ENCODE results near the gene KRT16.
A peak's percentile ranks its signal among the peaks of the same experiment; 100 is the strongest.
"Not testable (repeated sequence)": the region's sequence is repeated elsewhere in the genome, so short reads cannot be mapped to it uniquely, and the experiment has no call there.

The KRT16 gene

DNA sequence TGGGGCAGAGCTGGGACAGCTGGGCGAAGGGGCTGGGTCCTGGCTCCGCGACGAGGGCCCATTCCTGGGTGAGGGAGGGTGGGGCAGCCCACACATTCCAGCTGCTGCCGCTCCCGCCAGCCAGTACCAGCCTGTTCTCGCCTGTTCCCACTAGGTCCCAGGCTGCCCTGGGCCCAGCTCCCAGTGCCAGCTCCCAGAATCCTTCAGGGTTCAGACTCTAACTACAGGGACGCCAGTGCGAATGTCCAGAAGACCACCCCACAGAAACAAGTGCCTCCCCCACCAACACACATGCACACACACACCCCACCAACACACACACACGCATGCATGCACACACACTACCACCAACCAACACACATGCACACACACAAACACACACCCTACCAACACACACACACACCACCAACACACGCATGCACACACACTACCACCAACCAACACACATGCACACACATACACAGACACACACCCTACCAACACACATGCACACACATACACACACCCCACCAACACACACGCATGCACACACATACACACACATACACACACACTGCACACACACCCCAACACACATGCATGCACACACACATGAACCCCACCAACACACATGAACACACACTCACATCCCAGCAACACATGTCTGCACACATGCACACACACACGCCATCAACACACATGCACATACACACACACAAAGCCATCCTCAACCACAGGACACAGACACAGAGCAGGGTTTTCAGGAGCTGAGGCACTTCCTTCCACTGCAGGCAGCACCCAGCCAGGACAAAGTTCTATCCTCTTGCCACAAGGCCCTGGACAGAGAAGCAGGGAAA is 39.3 kb upstream of the KRT16 start:
- no peaks in the 10 kb centered on the region for H3K9me3 Mint-ChIP-seq
- no peak overlapping the region for H3K27ac Mint-ChIP-seq
- no peaks in the 10 kb centered on the region for H3K36me3 Mint-ChIP-seq (ENCODE audit: low read depth)
- no peak overlapping the region for H3K4me3 Mint-ChIP-seq
- H3K4me1 Mint-ChIP-seq (ENCODE audit: low read depth) = peaks cover 8% of the 10 kb centered on the region
- H3K27me3 Mint-ChIP-seq (ENCODE audit: low read depth) = no peaks in the 10 kb centered on the region

- Mint-ChIP-seq H3K27me3 (ENCODE audit: low read depth) (no peaks in the 10 kb centered on the region), H3K27ac (no peak overlapping the region), H3K4me3 (no peak overlapping the region), H3K9me3 (no peaks in the 10 kb centered on the region), H3K36me3 (ENCODE audit: low read depth) (no peaks in the 10 kb centered on the region), H3K4me1 (ENCODE audit: low read depth) (peaks cover 8% of the 10 kb centered on the region)
Observed at GRCh38 chr17:41650794-41651624, 38.4 kb upstream of the KRT16 start.

DNA sequence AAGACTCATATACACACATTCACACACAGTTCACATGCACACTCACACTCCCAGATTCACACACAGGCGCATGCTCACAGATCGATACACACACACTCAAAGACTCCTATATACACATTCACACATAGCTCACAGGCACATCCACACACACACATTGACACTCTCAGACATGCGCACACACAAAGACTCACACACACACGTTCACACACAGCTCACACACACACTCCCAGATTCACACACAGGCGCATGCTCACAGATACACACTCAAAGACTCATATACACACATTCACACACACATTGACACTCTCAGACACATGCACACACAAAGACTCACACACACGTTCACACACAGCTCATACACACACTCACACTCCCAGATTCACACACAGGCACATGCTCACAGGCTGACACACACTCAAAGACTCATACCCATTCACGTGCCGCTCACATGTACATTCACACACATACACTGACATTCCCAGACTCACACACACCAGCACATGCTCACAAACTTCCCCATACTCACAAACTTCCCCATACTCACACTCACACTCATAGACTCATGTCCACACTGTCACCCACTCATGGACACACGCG is 37.5 kb upstream of the KRT16 start:
- no peaks in the 10 kb centered on the region for H3K9me3 Mint-ChIP-seq
- H3K4me3 Mint-ChIP-seq = no peak overlapping the region
- H3K36me3 Mint-ChIP-seq (ENCODE audit: low read depth) = no peaks in the 10 kb centered on the region
- H3K27ac Mint-ChIP-seq = no peak overlapping the region
- H3K4me1 Mint-ChIP-seq (ENCODE audit: low read depth) = peaks cover 8% of the 10 kb centered on the region
- H3K27me3 Mint-ChIP-seq (ENCODE audit: low read depth) = peaks cover 5% of the 10 kb centered on the region

GRCh38 chr17:41648411-41649195 is 36.0 kb upstream of the KRT16 start:
- H3K9me3 Mint-ChIP-seq = no peaks in the 10 kb centered on the region
- no peaks in the 10 kb centered on the region for H3K36me3 Mint-ChIP-seq (ENCODE audit: low read depth)
- peaks cover 8% of the 10 kb centered on the region for H3K4me1 Mint-ChIP-seq (ENCODE audit: low read depth)
- H3K27me3 Mint-ChIP-seq (ENCODE audit: low read depth) = peaks cover 5% of the 10 kb centered on the region
- H3K27ac Mint-ChIP-seq = peak overlapping the region; percentile 79
- H3K4me3 Mint-ChIP-seq = peak overlapping the region; percentile 69

DNA sequence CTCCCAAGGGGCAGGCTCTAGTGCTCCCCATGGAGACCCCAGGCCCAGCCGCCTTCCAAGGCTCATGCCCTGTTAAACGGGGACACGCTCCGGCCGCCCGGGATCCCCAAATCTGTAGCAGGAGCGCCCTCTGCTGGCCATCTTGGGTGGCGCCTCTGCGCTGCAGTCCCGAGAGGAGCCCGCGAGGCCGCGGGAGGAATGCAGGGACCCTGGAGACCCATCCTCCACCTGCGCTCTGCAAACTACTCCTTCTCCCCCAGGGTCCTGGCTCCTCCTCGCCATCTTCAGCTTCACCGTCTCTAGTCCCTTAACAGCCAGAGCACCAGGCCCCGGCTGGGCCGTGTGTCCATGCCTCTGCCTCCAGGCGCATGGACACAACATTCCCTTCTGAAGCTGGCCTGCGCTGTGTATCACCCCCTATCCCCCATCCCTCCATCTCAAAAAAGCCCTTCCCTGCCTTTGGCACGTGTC is 35.4 kb upstream of the KRT16 start:
- no peak overlapping the region for H3K27ac Mint-ChIP-seq
- no peaks in the 10 kb centered on the region for H3K9me3 Mint-ChIP-seq
- no peaks in the 10 kb centered on the region for H3K36me3 Mint-ChIP-seq (ENCODE audit: low read depth)
- peak overlapping the region; percentile 69 for H3K4me3 Mint-ChIP-seq
- peaks cover 5% of the 10 kb centered on the region for H3K27me3 Mint-ChIP-seq (ENCODE audit: low read depth)
- peaks cover 8% of the 10 kb centered on the region for H3K4me1 Mint-ChIP-seq (ENCODE audit: low read depth)

DNA sequence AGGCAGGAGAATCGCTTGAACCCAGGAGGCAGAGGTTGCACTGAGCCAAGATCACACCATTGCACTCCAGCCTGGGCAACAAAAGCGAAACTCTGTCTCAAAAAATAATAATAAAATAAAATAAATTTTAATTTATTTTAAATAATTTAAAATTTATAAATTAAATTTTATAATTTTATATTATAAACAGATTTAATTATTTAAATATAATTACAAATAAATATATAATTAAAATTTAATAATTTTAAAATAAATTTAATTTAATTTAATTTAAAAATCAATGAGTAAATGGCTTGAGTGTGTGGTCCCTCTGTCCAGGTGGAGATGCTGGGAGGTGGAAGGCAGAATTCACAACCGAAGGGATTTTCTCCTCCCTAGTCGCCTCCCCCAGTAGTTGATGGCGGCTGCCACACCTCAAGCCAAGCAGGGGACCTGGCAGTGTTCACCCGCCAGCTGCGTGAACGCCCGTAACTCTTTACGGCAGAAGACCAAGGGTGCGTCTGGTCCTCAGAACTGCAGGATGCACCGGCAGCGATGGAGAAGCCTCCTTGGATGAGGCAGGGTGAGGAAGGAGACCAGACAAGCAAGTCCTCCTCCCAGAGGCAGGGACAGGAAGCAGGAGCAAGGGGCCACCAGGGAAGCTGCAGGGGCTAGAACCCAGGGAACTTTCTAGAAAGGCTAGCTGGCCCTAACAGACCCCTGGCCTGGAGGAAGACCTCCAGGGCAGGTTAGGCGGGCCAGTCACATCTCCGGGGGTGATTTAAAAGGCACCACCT is 34.7 kb upstream of the KRT16 start:
- H3K27me3 Mint-ChIP-seq (ENCODE audit: low read depth) = peaks cover 5% of the 10 kb centered on the region
- H3K27ac Mint-ChIP-seq = no peak overlapping the region
- peaks cover 8% of the 10 kb centered on the region for H3K4me1 Mint-ChIP-seq (ENCODE audit: low read depth)
- H3K4me3 Mint-ChIP-seq = no peak overlapping the region
- no peaks in the 10 kb centered on the region for H3K9me3 Mint-ChIP-seq
- H3K36me3 Mint-ChIP-seq (ENCODE audit: low read depth) = no peaks in the 10 kb centered on the region

DNA sequence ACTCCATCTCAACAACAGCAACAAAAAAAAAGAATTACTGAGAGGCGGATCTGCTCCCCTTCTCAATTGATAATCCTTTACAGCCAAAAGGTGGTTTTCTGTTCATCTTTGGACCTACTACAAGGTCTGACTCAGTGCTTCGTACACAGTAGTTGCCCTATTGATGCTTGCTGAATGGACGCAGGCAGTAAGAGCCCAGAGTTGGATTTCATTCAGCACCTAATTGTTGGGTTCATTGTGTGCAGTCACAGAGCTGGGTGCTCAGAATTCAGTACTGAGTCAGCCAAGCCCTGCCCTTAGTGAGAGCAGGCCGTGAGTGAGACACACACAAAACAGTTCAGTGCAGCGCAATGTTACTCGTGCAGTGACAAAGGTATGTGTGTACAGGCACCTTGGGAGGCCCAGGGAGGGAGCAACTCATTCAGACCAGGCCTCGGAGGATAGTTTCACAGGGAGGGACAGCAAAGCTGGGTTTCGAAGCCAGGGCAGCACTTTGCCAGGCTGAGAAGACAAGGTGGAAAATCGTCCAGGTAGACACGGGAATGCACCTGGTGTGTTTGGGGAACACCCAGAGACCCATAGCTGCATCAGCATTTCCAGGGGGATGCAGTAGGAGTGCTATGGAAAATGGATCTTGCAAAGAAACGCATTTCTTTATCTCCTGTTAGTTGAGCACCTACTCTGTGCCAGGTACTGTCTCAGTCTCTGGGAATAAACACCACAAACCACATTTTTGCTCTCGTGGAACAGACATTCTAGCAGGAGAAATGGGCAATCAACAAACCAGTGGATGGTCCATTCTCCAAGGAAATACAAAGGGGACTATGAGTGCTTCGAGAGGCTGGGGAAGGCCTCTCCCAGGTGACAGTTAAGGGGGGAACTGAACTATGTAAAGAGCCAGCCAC is 29.9 kb upstream of the KRT16 start:
- H3K36me3 Mint-ChIP-seq (ENCODE audit: low read depth) = no peaks in the 10 kb centered on the region
- peaks cover 5% of the 10 kb centered on the region for H3K27me3 Mint-ChIP-seq (ENCODE audit: low read depth)
- H3K9me3 Mint-ChIP-seq = no peaks in the 10 kb centered on the region
- H3K27ac Mint-ChIP-seq = no peak overlapping the region
- no peaks in the 10 kb centered on the region for H3K4me1 Mint-ChIP-seq (ENCODE audit: low read depth)
- no peak overlapping the region for H3K4me3 Mint-ChIP-seq

DNA sequence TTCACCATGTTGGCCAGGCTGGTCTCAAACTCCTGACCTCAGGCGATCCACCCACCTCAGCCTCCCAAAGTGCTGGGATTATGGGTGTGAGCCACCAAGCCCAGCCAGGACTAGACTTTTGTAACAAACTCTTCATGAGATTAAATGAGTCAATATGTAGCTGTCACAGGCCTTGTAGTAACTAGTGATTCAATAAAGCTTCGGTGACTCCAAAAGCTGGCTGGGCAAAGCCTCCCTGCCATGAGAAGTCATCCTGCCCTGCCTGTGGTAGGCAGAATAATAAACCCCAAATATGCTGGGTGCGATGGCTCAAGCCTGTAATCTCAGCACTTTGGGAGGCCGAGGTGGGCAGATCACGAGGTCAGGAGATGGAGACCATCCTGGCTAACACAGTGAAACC is 28.0 kb upstream of the KRT16 start:
- H3K27me3 Mint-ChIP-seq (ENCODE audit: low read depth) = not testable (repeated sequence)

GRCh38 chr17:41639492-41640473 is 27.2 kb upstream of the KRT16 start:
- no peaks in the 10 kb centered on the region for H3K27me3 Mint-ChIP-seq (ENCODE audit: low read depth)

More for the DNA sequence above, 28.0 kb upstream of the KRT16 start:
- not testable (repeated sequence) for H3K4me3 Mint-ChIP-seq; H3K4me1 Mint-ChIP-seq (ENCODE audit: low read depth); H3K27ac Mint-ChIP-seq; H3K36me3 Mint-ChIP-seq (ENCODE audit: low read depth); H3K9me3 Mint-ChIP-seq

GRCh38 chr17:41638941-41639340 is 26.4 kb upstream of the KRT16 start:
- no peaks in the 10 kb centered on the region for H3K4me1 Mint-ChIP-seq (ENCODE audit: low read depth)
- no peaks in the 10 kb centered on the region for H3K27me3 Mint-ChIP-seq (ENCODE audit: low read depth)
- no peaks in the 10 kb centered on the region for H3K36me3 Mint-ChIP-seq (ENCODE audit: low read depth)
- H3K4me3 Mint-ChIP-seq = no peak overlapping the region
- H3K27ac Mint-ChIP-seq = no peak overlapping the region
- no peaks in the 10 kb centered on the region for H3K9me3 Mint-ChIP-seq

More at GRCh38 chr17:41639492-41640473, 27.2 kb upstream of the KRT16 start:
- Mint-ChIP-seq H3K36me3 (ENCODE audit: low read depth) (no peaks in the 10 kb centered on the region), H3K4me1 (ENCODE audit: low read depth) (no peaks in the 10 kb centered on the region), H3K27ac (no peak overlapping the region), H3K9me3 (no peaks in the 10 kb centered on the region), H3K4me3 (no peak overlapping the region)

DNA sequence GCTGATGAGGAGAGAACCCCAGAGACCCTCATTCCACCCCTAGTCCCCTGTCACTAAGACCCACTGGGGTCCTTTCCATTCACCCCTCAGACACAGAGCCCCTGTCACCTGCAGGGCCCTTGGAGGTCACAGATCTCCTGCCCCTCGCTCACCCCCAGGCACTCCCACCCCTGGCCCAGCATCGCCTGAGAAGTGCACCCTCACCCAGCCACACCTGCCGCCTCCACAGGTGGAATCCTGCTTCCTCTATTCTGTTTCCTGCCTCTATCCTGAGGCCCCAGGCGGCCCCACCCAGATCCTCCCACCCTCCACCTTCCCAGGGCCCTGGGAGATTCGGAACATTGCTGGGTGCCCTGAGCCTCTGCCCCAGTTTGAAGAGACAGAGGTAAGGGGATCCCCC is 25.6 kb upstream of the KRT16 start:
- Mint-ChIP-seq H3K4me3 (no peak overlapping the region), H3K4me1 (ENCODE audit: low read depth) (no peaks in the 10 kb centered on the region), H3K27me3 (ENCODE audit: low read depth) (no peaks in the 10 kb centered on the region), H3K9me3 (no peaks in the 10 kb centered on the region), H3K27ac (no peak overlapping the region), H3K36me3 (ENCODE audit: low read depth) (no peaks in the 10 kb centered on the region)

GRCh38 chr17:41636652-41637051 is 24.1 kb upstream of the KRT16 start:
- no peaks in the 10 kb centered on the region for H3K27me3 Mint-ChIP-seq (ENCODE audit: low read depth)
- no peak overlapping the region for H3K27ac Mint-ChIP-seq
- no peak overlapping the region for H3K4me3 Mint-ChIP-seq
- H3K9me3 Mint-ChIP-seq = no peaks in the 10 kb centered on the region
- H3K4me1 Mint-ChIP-seq (ENCODE audit: low read depth) = no peaks in the 10 kb centered on the region
- H3K36me3 Mint-ChIP-seq (ENCODE audit: low read depth) = no peaks in the 10 kb centered on the region

Data from T-helper 1 cell treated with Interleukin-12 subunit alpha and Interleukin-12 subunit beta and Interleukin-4 antibody, amounts not matched to agents 30 μg/mL and 1 μg/mL, for 36 hours (primary cell).